Astrocyte of the cerebellum (primary cell): ENCODE data around the gene MRPL16.

Experiments used
- DNase-seq: peaks from one replicate; pipeline ENCODE4 v3.0.0-alpha.2; 2011; ENCODE audit warnings: low read depth
- H3K4me3 ChIP-seq: 2 replicates; pipeline ENCODE4 v1.5.1; 2011; ENCODE audit warnings: mild to moderate bottlenecking, low read depth, low read length, moderate library complexity
- in situ Hi-C: cut with HindIII; loops from 2 replicates; pipeline ENCODE4 v1.10.0; 2017; ENCODE audit warnings: low sequenced_read_pairs
- TF ChIP-seq, protein P1 (sequence below): IDR thresholded peaks from 2 replicates; pipeline ENCODE4 v1.5.1; 2012; ENCODE audit warnings: low read length, low read depth, moderate library complexity, mild to moderate bottlenecking; ENCODE audit errors: missing control alignments

Gene MRPL16

DNA sequence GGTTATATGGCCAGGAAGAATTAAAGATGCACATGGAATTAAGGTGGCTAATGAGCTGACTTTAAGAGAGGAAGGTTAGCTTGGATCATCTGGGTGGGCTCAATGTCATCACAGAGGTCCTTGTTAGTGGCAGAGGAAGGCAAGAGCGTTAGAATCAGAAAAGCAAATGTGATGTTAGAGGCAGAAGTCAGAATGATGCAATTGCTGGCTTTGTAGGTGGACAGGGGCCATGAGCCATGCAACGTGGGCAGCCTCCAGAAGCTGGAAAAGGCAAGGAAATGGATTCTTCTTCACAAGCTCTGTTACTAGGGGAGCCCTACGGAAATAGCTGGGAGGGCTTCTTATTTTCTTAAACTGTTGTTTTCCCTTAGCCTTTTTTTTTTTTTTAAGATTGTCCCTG, 37.0 kb upstream of the MRPL16 start:
- TF ChIP-seq, protein P1, sequence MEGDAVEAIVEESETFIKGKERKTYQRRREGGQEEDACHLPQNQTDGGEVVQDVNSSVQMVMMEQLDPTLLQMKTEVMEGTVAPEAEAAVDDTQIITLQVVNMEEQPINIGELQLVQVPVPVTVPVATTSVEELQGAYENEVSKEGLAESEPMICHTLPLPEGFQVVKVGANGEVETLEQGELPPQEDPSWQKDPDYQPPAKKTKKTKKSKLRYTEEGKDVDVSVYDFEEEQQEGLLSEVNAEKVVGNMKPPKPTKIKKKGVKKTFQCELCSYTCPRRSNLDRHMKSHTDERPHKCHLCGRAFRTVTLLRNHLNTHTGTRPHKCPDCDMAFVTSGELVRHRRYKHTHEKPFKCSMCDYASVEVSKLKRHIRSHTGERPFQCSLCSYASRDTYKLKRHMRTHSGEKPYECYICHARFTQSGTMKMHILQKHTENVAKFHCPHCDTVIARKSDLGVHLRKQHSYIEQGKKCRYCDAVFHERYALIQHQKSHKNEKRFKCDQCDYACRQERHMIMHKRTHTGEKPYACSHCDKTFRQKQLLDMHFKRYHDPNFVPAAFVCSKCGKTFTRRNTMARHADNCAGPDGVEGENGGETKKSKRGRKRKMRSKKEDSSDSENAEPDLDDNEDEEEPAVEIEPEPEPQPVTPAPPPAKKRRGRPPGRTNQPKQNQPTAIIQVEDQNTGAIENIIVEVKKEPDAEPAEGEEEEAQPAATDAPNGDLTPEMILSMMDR, result no peak
- in situ Hi-C loops, result no loop called here
- no peak overlapping the region for H3K4me3 ChIP-seq
- no peak for DNase-seq

DNA sequence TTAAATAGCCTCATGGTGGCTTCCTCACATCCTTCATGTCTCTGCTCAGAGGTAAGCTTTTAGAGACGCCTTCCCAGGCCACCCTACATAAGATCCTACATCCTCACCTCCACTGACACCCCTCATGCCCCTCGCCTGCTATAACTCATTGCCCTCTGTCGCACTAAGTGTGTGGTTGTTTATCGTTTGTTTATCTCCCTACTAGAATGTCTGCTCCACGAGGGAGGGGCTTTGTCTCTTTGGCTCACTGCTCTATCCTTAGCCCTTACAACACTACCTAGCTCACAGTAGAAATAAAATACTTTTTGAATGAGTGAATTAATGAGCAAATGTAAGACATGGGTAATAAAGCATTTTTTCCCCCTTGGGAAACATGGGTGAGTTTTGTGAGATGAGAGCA, 36.0 kb upstream of the MRPL16 start:
- in situ Hi-C loops, result no loop called here
- TF ChIP-seq, protein P1, result no peak
- no peak overlapping the region for H3K4me3 ChIP-seq
- no peak for DNase-seq

DNA sequence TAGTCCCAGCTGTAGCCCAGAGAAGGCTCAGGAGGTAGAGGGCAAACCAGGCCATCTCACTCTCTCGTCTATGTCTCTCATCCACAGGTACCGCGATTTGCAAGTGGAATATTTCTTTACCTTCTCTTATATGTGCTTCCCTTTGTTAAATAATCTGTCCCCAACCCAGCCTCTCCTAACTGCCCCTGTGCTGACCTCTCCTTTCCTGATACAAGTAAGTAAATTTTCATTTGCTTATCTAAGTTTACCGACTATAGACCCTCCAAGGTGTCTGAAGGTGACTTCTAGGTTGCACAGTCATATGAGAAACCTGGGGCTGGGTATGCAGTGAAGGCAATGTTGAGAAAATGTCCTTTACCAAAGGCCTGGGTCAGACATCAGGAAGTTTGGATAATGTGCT, 34.8 kb upstream of the MRPL16 start, which contains the start of gene CBLIF:
Gene CBLIF (minus strand): TSS at position 101 of the 400 bp plus-strand sequence. CDS start 46 bp downstream, at position 55.
- DNase-seq, result no peak
- TF ChIP-seq, protein P1, result no peak
- in situ Hi-C loops, result no loop called here
- no peak within 1 kb of the TSS for H3K4me3 ChIP-seq

DNA sequence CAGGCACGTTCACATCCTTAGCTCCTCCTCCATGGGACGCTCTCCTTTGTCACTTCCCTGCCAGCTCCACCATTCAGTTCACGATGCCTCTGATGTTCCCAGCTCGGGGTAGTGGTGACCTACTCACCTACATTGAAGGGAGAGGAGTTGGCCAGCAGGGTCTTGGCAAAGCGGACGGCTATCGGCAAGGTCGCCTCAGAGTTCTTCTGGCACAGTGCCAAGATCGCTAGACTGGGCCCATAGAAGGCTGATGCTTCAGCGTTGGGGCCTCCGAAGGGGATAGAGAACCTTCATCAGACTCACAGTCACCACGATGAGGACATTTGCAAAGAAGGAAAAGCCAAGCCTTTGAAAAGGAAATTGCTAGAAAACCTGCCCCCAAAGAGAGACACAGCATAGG, 31.7 kb upstream of the MRPL16 start:
- TF ChIP-seq, protein P1, result no peak
- no peak overlapping the region for H3K4me3 ChIP-seq
- no peak for DNase-seq
- in situ Hi-C loops, result no loop called here

DNA sequence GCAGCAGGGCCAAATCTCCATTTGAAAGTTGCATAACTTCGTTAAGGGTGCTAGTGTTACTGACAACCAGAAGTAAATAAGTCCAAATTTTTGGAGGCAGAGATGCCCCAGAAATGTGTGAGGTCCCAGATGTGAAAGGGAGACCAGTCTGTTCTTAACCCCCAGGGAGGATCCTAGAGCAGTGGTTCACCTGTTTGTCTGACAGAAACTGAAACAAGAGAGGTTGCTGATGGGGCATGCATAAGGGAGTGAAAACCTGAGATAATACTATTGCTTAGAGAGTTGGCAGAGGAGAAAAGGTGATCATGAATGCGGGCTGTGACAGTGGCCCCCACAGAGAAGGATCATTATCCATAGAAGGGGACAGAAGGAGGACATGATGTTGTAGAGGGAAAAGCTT, 30.9 kb upstream of the MRPL16 start:
- no peak overlapping the region for H3K4me3 ChIP-seq
- in situ Hi-C loops, result no loop called here
- TF ChIP-seq, protein P1, result no peak
- no peak for DNase-seq

DNA sequence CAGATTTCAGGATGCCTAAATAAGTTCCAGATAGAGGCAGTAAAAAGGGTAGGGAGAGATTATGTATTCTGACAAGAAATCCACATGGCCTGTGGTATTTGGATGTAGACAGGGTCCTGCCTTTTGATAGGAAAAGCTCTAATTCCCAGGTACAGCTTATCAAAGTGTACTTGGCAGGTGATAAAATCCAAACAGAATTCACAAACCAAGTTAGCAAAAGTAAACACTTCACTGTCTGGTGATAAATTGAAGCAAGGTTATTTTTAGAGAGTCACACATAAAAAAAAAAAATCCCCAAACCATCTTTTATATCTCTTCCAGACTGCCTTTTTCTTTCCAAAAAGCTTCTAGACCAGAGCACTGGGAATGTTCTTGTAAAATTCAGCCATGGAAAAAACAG, 29.0 kb upstream of the MRPL16 start:
- in situ Hi-C loops, result no loop called here
- TF ChIP-seq, protein P1, result no peak
- DNase-seq, result no peak
- no peak overlapping the region for H3K4me3 ChIP-seq

DNA sequence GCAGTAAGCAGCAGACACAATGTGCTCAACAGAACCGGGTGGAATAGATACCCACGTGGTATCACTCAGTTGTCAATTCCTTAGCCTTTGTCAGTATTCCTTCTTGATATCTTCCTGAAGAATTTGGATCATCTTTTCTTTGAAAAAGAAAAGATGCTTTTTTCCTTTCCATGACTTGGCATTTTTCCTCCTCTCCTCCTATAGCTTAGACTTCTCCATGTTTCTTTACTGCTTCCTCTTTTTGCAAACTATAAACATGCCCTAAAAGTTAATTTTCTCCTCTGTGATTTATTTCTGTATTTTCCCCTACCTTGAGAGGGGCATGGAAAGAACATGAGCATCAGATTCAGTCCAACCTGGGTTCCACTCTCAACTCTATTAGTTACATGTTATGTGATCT, 23.0 kb upstream of the MRPL16 start:
- TF ChIP-seq, protein P1, result no peak
- in situ Hi-C loops, result no loop called here
- DNase-seq, result no peak
- no peak overlapping the region for H3K4me3 ChIP-seq
